Prostate gland (tissue), 2 donors: ENCODE results near the gene INAFM2. TPM values are rescaled to one million over a fixed set of nuclear protein-coding genes. Genes with fewer than 3 reads are reported as not detected.

ENCODE experiments used
- DNase-seq: peaks from one replicate; pipeline ENCODE4 v3.0.0-alpha.2; 2019; ENCODE audit warnings: low spot score
- H3K27ac ChIP-seq, 2 donors: fragments of 200-600 bp; sonication (generic); 2 replicates each; pipeline ENCODE4 v1.5.1; 2017 to 2019
- H3K27me3 ChIP-seq: fragments of 200-600 bp; sonication (generic); replicated peaks from 2 replicates; pipeline ENCODE4 v1.5.1; 2019; ENCODE audit not compliant: insufficient read depth
- H3K36me3 ChIP-seq, 2 donors: fragments of 200-600 bp; sonication (generic); 1 replicate in 1 of 2; 2 replicates in 1 of 2; pipeline versions ENCODE4 v1.5.1 to v1.8.1; 2017 to 2019
- H3K4me1 ChIP-seq: fragments of 200-600 bp; sonication (generic); replicated peaks from 2 replicates; pipeline ENCODE4 v1.5.1; 2019
- H3K4me3 ChIP-seq, 2 donors: fragments of 200-600 bp; sonication (generic); 2 replicates each; pipeline ENCODE4 v1.5.1; 2017 to 2019
- H3K9me3 ChIP-seq: fragments of 200-600 bp; sonication (generic); 2 replicates; pipeline ENCODE4 v1.5.1; 2017
- POLR2A ChIP-seq: fragments of 450-650 bp; IDR thresholded peaks from one replicate; pipeline ENCODE4 v1.6.1; 2016; ENCODE audit warnings: antibody characterized with exemption, mild to moderate bottlenecking
- POLR2AphosphoS5 ChIP-seq: sonication (generic); formaldehyde crosslinking; IDR thresholded peaks from one replicate; pipeline ENCODE4 v1.6.1; 2017; ENCODE audit warnings: antibody characterized with exemption
- WGBS: methylation state at CpG from one replicate; pipeline ENCODE4 v1.1.5; 2018; 5-methylcytosine and 5-hydroxymethylcytosine counted together
- intact Hi-C: fragments of 100-400 bp; cut with DNase I; formaldehyde crosslinking; loops from one replicate; pipeline ENCODE4 v1.14.2; 2022
- total RNA-seq, 2 donors: library from RNA; depleted of rRNA; stranded (reverse); fragments of >200 nt; gene quantifications; one replicate each; pipeline ENCODE4 v1.1.0, GENCODE V29; 2016
- TF ChIP-seq, protein P1 (sequence below), 4 experiments: fragments of 200-600 bp in 2 of 4; fragments of 450-650 bp in 2 of 4; sonication (generic) in 2 of 4; IDR thresholded peaks; 1 replicate in 3 of 4; 2 replicates in 1 of 4; pipeline ENCODE4 v1.5.1; 2016 to 2019; ENCODE audit warnings: antibody characterized with exemption in 4 of 4, mild to moderate bottlenecking in 2 of 4, moderate library complexity in 2 of 4

Gene INAFM2
- total RNA-seq, 2 donors from 2014 or later: 18.7 to 24.3 TPM

GRCh38 chr15:40280260-40281056, 43.0 kb upstream of the INAFM2 start:
- 56% methylated on average over 30 of the region's 30 CpGs for WGBS
- H3K4me3 ChIP-seq: no peak overlapping the region

DNA sequence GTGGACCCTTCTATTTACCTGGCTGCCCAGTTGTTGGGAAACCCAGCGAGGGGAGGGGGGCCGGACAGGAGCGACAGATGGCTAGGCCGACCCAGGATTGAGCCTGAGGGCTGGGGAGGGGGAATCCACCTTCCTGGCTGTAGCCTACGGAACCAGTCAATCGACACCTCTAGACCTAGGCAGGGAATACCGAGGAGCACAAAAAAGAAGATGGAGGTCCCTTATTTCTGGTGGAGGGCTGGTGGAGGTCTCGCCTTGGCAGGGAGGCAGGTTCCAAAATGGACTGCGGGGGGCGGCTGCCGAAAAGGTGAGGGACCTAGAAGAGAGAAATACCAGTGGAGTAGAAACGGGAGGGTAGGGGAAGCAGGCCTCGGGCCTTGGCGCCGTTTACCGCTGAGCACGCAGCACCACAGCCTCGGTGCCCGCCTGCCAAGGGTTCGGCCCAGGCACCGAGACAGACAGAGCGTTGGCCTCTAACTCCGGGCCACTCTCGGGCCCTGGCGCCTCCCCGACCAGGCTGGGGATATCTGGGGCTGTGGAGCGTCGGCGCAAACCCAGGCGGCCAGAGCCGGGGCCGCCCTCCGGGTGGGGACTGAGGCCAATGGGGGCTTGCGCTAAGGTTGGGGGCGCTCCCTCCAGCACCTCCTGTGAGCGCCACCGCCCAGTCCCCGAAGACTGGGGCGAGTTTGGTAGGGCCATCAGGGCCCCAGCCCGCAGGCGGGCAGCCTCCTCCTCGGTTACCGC, 42.3 kb upstream of the INAFM2 start:
- 81% methylated on average over 24 of the region's 43 CpGs for WGBS

More at GRCh38 chr15:40280260-40281056, 43.0 kb upstream of the INAFM2 start:
- intact Hi-C loops: loop anchor here (10.0 kb wide), 1 partner anchor 84 kb away; no protein-coding TSS in a partner anchor
- no peak for DNase-seq
- no peak for TF ChIP-seq POLR2A
- Histone ChIP-seq H3K36me3 (no peaks in the 10 kb centered on the region), H3K27me3 (peaks cover 12% of the 10 kb centered on the region), H3K9me3 (no peaks in the 10 kb centered on the region), H3K4me1 (no peaks in the 10 kb centered on the region), H3K27ac (no peak overlapping the region)

DNA sequence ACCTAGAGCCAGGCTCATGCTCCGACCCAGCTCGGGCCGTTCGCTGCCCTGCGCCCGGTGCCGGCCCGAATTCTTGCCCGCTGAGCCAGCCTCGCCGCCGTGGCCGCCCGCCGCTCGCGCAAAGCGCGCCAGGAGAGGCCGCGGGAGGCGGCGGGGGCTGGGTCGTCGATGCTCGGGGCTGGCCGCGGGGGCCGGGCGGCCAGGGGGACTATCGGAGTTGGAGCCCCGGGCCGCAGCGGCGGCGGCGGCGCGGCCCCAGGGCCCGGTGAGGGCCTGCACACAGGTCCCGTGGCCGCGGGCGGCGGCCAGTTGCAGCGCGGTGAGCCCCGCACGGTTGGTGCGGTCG, 41.7 kb upstream of the INAFM2 start:
- intact Hi-C loops: loop anchor here (10.0 kb wide), 1 partner anchor 83 kb away; no protein-coding TSS in a partner anchor
- Histone ChIP-seq H3K4me3 (peak overlapping the region; percentile 19 to 25), H3K9me3 (no peaks in the 10 kb centered on the region), H3K36me3 (no peaks in the 10 kb centered on the region), H3K27me3 (peaks cover 12% of the 10 kb centered on the region), H3K4me1 (no peaks in the 10 kb centered on the region), H3K27ac (no peak overlapping the region)
- DNase-seq: no peak
- 2% methylated on average over 18 of the region's 51 CpGs for WGBS
- TF ChIP-seq POLR2AphosphoS5: no peak

More for the DNA sequence above, 42.3 kb upstream of the INAFM2 start:
- H3K36me3 ChIP-seq: no peaks in the 10 kb centered on the region
- H3K4me3 ChIP-seq: no peak overlapping the region
- intact Hi-C loops: loop anchor here (10.0 kb wide), 1 partner anchor 84 kb away; no protein-coding TSS in a partner anchor
- no peak for DNase-seq
- peaks cover 12% of the 10 kb centered on the region for H3K27me3 ChIP-seq
- no peaks in the 10 kb centered on the region for H3K9me3 ChIP-seq
- TF ChIP-seq, protein P1, sequence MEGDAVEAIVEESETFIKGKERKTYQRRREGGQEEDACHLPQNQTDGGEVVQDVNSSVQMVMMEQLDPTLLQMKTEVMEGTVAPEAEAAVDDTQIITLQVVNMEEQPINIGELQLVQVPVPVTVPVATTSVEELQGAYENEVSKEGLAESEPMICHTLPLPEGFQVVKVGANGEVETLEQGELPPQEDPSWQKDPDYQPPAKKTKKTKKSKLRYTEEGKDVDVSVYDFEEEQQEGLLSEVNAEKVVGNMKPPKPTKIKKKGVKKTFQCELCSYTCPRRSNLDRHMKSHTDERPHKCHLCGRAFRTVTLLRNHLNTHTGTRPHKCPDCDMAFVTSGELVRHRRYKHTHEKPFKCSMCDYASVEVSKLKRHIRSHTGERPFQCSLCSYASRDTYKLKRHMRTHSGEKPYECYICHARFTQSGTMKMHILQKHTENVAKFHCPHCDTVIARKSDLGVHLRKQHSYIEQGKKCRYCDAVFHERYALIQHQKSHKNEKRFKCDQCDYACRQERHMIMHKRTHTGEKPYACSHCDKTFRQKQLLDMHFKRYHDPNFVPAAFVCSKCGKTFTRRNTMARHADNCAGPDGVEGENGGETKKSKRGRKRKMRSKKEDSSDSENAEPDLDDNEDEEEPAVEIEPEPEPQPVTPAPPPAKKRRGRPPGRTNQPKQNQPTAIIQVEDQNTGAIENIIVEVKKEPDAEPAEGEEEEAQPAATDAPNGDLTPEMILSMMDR (IDR thresholded peaks at IDR 0.05): no peak
- no peak for TF ChIP-seq POLR2AphosphoS5
- no peak for TF ChIP-seq POLR2A
- H3K27ac ChIP-seq: no peak overlapping the region
- no peaks in the 10 kb centered on the region for H3K4me1 ChIP-seq

GRCh38 chr15:40282147-40282868, 41.2 kb upstream of the INAFM2 start:
- TF ChIP-seq, protein P1 (IDR thresholded peaks at IDR 0.05): peak in 1 of 4 experiments; percentile 31
- TF ChIP-seq POLR2AphosphoS5 (no peak), POLR2A (no peak)
- Histone ChIP-seq H3K27me3 (peaks cover 12% of the 10 kb centered on the region), H3K9me3 (no peaks in the 10 kb centered on the region), H3K36me3 (no peaks in the 10 kb centered on the region), H3K4me3 (peak overlapping the region; percentile 19 to 25), H3K4me1 (no peaks in the 10 kb centered on the region), H3K27ac (no peak overlapping the region)
- WGBS: under 1% methylated on average over 37 of the region's 92 CpGs
- intact Hi-C loops: loop anchor here (10.0 kb wide), 1 partner anchor 82 kb away; no protein-coding TSS in a partner anchor
- no peak for DNase-seq

GRCh38 chr15:40282869-40283614, 40.5 kb upstream of the INAFM2 start, which contains the start of gene ANKRD63:
TSS of gene ANKRD63 (minus strand) at chr15:40283064. CDS start at chr15:40282586, 478 bp downstream.
- WGBS: 2% methylated on average over 61 of the region's 76 CpGs
- no peaks in the 10 kb centered on the region for H3K4me1 ChIP-seq
- intact Hi-C loops: loop anchor here (10.0 kb wide), 1 partner anchor 82 kb away; no protein-coding TSS in a partner anchor
- TF ChIP-seq, protein P1 (IDR thresholded peaks at IDR 0.05): no peak
- no peak for TF ChIP-seq POLR2AphosphoS5
- no peak for TF ChIP-seq POLR2A
- peak within 1 kb of the TSS; percentile 19 to 25 for H3K4me3 ChIP-seq
- H3K9me3 ChIP-seq: no peaks in the 10 kb centered on the region
- no peaks in the 10 kb centered on the region for H3K36me3 ChIP-seq
- peaks cover 12% of the 10 kb centered on the region for H3K27me3 ChIP-seq
- H3K27ac ChIP-seq: no peak within 1 kb of the TSS
- no peak for DNase-seq
